SW 1271 (cell line): ENCODE results near the gene ENGASE.

Experiments used
- DNase-seq, 2 experiments: peaks; one replicate each; lab custom pipeline; 2025; lab: John Stamatoyannopoulos, UW

The ENGASE gene

DNA sequence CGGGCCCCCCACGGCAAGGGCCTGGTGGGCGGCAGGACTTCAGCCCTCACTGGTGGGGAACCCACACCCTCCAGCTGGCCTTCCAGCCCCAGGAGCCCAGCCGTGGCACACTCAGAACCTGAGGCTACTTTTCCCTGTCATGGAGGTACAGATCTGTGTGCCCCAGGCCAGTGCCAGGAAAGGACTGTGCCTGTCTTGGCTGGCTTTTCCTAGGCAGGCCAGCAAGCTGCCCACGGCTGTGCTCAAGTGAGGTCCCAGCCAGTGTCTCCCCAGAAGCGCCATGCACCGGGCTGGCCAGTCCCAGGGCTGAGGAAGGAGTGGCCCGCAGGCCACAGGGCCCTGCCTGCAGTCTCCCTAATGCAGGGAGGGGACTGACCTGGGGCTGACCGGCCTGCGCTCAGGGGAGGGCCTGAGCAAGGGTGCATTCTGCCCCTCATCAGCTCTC is 16.6 kb downstream of the ENGASE start:
- DNase-seq = no peak

DNA sequence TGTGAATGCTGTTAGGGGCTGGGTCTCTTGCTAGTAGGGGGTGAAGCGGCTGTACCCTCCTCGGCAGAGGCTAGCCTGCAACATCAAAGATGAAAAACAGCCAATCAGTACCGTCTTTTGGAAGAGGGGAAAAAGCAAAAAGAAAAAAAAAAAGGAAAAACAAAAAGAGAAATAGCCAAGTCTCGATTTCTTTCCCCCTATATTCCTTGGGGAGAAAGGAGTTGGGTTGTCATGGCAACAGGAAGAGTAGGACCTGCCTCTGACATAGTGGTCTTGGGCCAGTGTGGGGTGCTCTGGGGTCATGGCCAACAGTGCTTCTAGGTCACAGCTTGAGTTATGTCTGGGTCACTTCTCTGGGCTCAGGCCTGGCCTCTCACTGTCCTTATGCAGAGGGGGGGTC is 17.9 kb downstream of the ENGASE start:
- DNase-seq = no peak

GRCh38 chr17:79093270-79093669 is 18.6 kb downstream of the ENGASE start:
- no peak for DNase-seq

- no peak for DNase-seq
These were observed 19.6 kb downstream of the ENGASE start for GRCh38 chr17:79094261-79094660.

GRCh38 chr17:79095345-79096055 is 20.9 kb downstream of the ENGASE start:
- no peak for DNase-seq

GRCh38 chr17:79096477-79096876 is 21.9 kb downstream of the ENGASE start:
- no peak for DNase-seq

- DNase-seq = no peak
These were observed 22.8 kb downstream of the ENGASE start for GRCh38 chr17:79097226-79098055.

DNA sequence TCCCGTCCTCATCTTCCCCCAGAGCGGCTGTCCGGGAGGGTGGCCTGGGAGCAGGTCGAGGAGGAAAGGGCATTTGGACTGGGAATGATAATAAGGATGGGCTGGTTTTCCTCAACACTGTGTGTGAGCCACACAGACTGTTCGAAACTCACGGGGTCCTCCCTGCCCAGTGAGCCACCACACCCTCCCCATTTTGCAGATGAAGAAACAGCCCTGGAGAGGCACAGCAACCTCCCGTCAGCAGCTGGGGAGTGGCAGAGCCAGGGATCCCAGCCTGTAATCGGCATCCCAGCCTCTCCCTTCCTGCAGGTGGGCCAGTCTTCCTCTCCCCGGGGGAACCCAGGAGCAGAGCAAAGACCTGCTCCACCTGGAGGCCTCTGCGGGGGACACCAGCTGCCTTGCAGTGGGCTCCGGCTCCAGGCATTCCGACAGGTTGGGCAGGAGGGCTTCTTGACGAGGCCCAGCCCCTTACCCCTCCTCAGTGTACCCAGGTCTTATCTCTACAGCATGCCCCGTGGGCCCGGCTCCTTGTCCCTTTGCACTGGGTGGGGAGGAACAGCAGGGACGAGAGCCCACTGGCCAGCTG is 23.8 kb downstream of the ENGASE start:
- DNase-seq = no peak

DNA sequence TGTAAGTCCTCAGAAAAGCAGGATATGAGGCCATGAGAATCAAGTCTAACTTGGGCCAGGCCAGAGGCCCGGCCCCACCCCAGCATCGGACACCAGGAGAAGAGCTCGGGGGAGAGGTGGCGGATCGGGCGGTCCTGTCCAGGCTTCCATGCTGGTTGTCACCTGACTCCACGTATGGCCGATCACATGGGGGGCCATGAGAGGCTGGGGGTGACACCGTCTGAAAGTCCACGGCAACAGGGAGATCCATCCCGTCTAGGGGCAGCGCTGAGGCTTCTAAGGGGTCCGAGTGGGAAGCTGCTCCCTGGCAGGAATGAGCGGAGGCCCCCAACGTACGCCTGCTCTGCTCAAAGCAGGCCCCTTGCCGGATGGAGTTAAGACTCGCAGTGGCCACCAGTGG is 25.8 kb downstream of the ENGASE start:
- no peak for DNase-seq

DNA sequence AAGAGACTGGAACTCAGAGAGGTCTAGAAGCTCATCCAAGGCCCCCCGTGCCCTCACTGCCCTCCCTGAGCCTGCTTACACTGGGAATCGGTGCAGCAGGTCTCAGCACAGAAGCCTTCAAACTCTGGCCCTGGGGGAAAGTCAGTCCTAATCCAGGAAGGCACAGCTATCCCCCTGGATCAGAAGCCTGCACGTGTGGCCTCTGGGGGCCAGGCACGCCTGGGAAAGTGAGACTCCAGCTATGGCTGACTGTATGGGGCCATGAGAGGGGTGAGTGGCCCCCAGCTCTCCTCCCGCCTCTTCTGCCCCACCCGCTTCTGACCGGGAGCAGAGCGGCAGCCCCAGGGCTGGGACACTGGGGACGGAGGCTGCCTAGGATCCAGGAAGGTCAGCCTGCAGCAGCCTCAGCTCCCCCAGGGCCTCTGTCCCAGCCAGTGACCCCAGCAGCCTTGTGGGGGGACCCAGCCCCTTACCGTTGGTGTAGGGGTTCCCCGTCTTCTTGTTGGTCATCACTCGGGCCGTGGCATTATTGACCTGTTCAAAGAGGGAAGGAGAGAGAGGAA is 26.6 kb downstream of the ENGASE start:
- no peak for DNase-seq

- DNase-seq = no peak
These were observed 27.6 kb downstream of the ENGASE start for GRCh38 chr17:79102214-79102613.

- DNase-seq = no peak
These were observed 30.4 kb downstream of the ENGASE start for GRCh38 chr17:79104898-79105600.

GRCh38 chr17:79105937-79106336 is 31.3 kb downstream of the ENGASE start:
- DNase-seq = no peak

GRCh38 chr17:79106958-79107357 is 32.3 kb downstream of the ENGASE start:
- no peak for DNase-seq

DNA sequence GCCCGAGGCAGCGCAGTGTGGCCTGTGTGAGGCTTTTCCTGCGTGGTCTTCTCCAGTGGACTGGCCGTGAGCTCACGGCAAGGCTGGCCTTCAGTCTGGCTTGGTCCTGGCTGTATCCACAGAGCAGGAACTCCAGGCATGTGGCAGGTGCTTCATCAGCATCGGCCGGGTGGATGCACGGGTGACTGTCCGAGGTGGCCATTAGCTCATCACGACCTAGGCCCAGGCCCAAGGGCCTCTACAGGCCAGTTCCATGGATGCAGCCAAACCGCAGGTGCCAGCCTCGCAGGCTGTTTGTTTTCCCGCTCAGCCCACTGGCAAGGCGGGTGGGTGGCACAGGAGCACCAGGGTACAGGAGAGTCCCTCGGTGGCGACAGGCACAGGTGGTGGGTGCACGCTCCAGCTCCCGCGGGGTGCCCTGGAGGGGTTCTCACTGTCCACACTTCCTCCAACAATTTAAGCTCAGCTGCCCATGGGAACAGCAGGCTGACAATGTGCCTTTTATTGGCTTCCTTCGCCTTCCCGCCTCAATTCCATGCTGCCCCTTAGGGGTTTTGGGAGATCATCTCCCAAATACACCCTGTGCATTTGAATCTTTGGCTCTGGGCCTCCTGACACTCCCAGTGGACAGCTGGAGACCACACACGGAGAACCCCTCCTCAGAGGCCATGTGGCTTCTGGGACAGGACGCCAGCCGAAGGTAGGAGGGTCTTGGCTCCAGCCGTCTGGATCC is 33.0 kb downstream of the ENGASE start:
- DNase-seq = no peak

DNA sequence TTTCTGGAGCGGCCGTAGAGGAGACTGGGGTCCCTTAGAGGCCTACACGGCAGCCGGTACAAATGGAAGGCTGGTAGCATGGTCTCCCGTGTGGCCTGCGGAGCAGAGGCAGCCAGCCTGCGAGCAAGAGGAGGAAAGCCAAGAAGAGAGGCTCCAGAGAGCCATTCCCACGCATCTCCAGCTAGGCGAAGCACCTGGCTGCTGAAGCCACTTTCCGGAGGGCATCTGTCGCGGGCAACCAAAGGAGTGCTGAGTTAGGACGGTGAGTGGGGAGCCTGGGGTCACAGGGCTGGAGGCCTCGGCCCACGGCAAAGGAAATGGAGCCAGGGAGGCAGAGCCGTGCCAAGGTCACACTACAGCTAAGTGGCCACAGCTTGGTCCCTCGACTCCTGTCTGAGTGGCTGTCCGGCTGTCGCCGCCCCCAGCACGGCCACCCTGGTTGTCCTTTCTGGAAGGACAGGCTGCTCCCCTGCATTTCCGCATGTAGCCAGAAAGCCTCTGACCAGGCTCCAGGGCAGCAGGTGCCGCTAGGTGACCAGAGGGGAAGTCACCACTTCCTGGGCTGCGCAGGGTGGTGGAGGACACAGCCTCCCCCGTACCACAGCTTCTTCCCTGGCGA is 33.7 kb downstream of the ENGASE start:
- DNase-seq = no peak

- no peak for DNase-seq
These were observed 34.2 kb downstream of the ENGASE start for GRCh38 chr17:79108870-79109269.

DNA sequence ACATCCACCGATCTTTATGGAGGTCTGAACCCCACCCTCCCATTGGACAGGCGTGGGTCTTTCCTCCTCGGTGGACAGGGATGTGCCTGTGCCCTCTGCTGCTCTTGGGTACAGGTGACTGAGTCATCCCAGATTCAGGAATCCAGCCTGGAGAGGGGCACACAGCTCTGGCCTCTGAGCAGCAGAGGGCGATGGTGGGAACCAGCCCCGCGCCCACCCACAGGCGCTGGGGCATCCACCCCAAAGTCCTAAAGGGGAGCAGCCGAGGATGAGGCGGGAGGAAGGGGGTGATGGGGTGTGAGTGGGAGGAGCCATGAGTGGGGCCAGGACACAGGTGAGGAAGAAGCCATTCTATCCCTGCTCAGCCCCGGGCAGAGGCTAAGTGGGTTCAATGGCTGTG is 35.0 kb downstream of the ENGASE start:
- DNase-seq = no peak

DNA sequence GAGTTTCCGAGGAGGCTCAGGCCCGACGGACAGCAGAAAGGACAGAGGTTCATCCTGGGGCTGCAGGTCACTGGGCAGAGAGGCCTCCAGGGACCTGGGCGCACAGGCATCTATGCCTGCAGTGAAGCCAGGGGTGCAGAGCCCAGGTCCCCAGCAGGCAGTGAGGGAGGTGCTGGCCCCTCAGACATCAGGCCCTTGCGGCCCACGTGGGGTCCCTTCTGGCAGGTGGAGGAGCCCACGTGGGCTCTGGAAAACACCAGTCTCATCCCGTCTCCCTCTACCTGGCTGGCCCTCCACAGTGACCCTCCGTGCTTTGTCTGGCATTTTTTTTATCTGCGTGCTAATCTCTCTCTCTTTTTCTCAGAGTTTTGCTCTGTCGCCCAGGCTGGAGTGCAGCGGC is 36.5 kb downstream of the ENGASE start:
- no peak for DNase-seq

- DNase-seq = no peak
These were observed 37.8 kb downstream of the ENGASE start for GRCh38 chr17:79112471-79112870.
